ENCODE measurements around the gene HIGD2A. TPM values are rescaled to one million over a fixed set of nuclear protein-coding genes. Genes with fewer than 3 reads are reported as not detected.

Gene HIGD2A
- total RNA-seq, 1 donor from 2014 or later, result 103 TPM

- no peak overlapping the region for H3K27ac Mint-ChIP-seq (ENCODE audit: unreplicated experiment)
- H3K4me3 ChIP-seq (ENCODE audit: insufficient read depth, low read depth, low read length), result no peak overlapping the region
- H3K9me3 Mint-ChIP-seq (ENCODE audit: unreplicated experiment), result no peaks in the 10 kb centered on the region
- no peak overlapping the region for H3K4me2 ChIP-seq (ENCODE audit: low read length)
- H3K27me3 Mint-ChIP-seq (ENCODE audit: low read depth, unreplicated experiment), result no peaks in the 10 kb centered on the region
- no peak overlapping the region for H3K4me3 Mint-ChIP-seq (ENCODE audit: unreplicated experiment)
- H3K27me3 ChIP-seq (ENCODE audit: insufficient read depth, low read length), result peaks cover 25% of the 10 kb centered on the region
- DNase-seq (ENCODE audit: low read depth), result no peak
- H3K27ac ChIP-seq (ENCODE audit: low read depth, low read length), result no peak overlapping the region
- TF ChIP-seq EZH2 (IDR thresholded peaks at IDR 0.05; ENCODE audit: insufficient read depth, low read length) (no peak), CTCF (IDR thresholded peaks at IDR 0.05; ENCODE audit: insufficient read depth, low read depth, low read length) (no peak)
- no peaks in the 10 kb centered on the region for H3K36me3 Mint-ChIP-seq (ENCODE audit: low read depth, unreplicated experiment)
- no peaks in the 10 kb centered on the region for H3K79me2 ChIP-seq (ENCODE audit: insufficient read depth, low read length)
- FAIRE-seq, result no peak
- H3K36me3 ChIP-seq (ENCODE audit: insufficient read depth, low read length), result no peaks in the 10 kb centered on the region
- peaks cover 5% of the 10 kb centered on the region for H3K4me1 ChIP-seq (ENCODE audit: insufficient read depth, low read length)
- H3K9me3 ChIP-seq (ENCODE audit: insufficient read depth, low read depth, low read length), result no peaks in the 10 kb centered on the region
- peaks cover 7% of the 10 kb centered on the region for H3K4me1 Mint-ChIP-seq (ENCODE audit: low read depth, unreplicated experiment)
- H4K20me1 ChIP-seq (ENCODE audit: insufficient read depth, low read length), result no peaks in the 10 kb centered on the region
- H3K9ac ChIP-seq (ENCODE audit: low read length), result no peak overlapping the region
- H2AFZ ChIP-seq (ENCODE audit: low read depth, low read length), result no peak overlapping the region
These were observed 44.2 kb downstream of the HIGD2A start for GRCh38 chr5:176432707-176433106.

GRCh38 chr5:176436656-176437055 lies 48.1 kb downstream of the HIGD2A start:
- DNase-seq (ENCODE audit: low read depth) (no peak), FAIRE-seq (no peak)
- no peaks in the 10 kb centered on the region for H3K9me3 ChIP-seq (ENCODE audit: insufficient read depth, low read depth, low read length)
- H4K20me1 ChIP-seq (ENCODE audit: insufficient read depth, low read length), result no peaks in the 10 kb centered on the region
- peaks cover 13% of the 10 kb centered on the region for H3K4me1 Mint-ChIP-seq (ENCODE audit: low read depth, unreplicated experiment)
- H3K27ac Mint-ChIP-seq (ENCODE audit: unreplicated experiment), result peak overlapping the region; percentile 78
- no peaks in the 10 kb centered on the region for H3K9me3 Mint-ChIP-seq (ENCODE audit: unreplicated experiment)
- H3K4me2 ChIP-seq (ENCODE audit: low read length), result peak overlapping the region; percentile 47
- TF ChIP-seq EZH2 (IDR thresholded peaks at IDR 0.05; ENCODE audit: insufficient read depth, low read length) (no peak), CTCF (IDR thresholded peaks at IDR 0.05; ENCODE audit: insufficient read depth, low read depth, low read length) (no peak)
- H3K4me1 ChIP-seq (ENCODE audit: insufficient read depth, low read length), result peaks cover 8% of the 10 kb centered on the region
- no peak overlapping the region for H3K9ac ChIP-seq (ENCODE audit: low read length)
- H3K4me3 Mint-ChIP-seq (ENCODE audit: unreplicated experiment), result no peak overlapping the region
- H3K27me3 Mint-ChIP-seq (ENCODE audit: low read depth, unreplicated experiment), result peaks cover 4% of the 10 kb centered on the region
- H3K79me2 ChIP-seq (ENCODE audit: insufficient read depth, low read length), result no peaks in the 10 kb centered on the region
- no peaks in the 10 kb centered on the region for H3K36me3 ChIP-seq (ENCODE audit: insufficient read depth, low read length)
- H3K27me3 ChIP-seq (ENCODE audit: insufficient read depth, low read length), result peaks cover 22% of the 10 kb centered on the region
- H3K36me3 Mint-ChIP-seq (ENCODE audit: low read depth, unreplicated experiment), result no peaks in the 10 kb centered on the region
- no peak overlapping the region for H2AFZ ChIP-seq (ENCODE audit: low read depth, low read length)
- H3K27ac ChIP-seq (ENCODE audit: low read depth, low read length), result no peak overlapping the region
- no peak overlapping the region for H3K4me3 ChIP-seq (ENCODE audit: insufficient read depth, low read depth, low read length)

DNA sequence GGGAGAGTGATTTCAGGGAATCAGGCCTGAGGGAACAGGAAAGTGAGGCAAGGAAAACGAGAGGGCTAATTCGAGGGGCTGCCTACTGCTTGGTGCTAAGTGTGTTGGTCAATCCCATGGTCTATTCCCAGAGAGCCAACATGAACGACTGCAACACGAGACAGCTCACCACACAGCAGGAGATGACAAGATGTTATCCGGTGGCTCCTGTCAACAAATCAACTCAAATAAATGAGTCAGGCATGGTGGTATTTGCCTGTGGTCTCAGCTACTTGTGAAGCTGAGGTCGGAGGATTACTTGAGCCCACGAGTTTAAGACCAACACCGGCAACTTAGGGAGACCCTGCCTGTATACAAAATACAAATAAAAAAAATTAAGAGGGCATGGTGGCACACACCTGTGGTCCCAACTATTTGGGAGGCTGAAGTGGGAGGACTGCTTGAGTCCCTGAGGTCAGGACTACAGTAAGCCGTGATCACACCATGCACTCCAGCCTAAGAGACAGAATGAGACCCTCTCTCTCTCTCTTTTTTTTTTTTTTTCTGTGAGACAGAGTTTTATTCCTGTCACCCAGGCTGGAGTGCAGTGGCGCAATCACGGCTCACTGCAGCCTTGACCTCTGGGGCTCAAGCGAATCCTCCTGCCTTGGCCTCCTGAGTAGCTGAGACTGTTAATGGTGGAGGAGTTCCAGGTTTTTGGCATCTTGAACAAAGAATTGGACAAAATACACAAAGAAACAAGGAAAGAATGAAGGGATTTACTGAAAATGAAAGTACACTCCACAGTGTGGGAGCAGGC lies 50.6 kb downstream of the HIGD2A start:
- no peak overlapping the region for H3K4me3 Mint-ChIP-seq (ENCODE audit: unreplicated experiment)
- DNase-seq (ENCODE audit: low read depth) (peak; percentile 69), FAIRE-seq (peak; percentile 5)
- H3K27ac Mint-ChIP-seq (ENCODE audit: unreplicated experiment), result peak overlapping the region; percentile 85
- H3K9me3 Mint-ChIP-seq (ENCODE audit: unreplicated experiment), result no peaks in the 10 kb centered on the region
- H3K4me1 ChIP-seq (ENCODE audit: insufficient read depth, low read length), result peaks cover 8% of the 10 kb centered on the region
- peaks cover 9% of the 10 kb centered on the region for H3K27me3 Mint-ChIP-seq (ENCODE audit: low read depth, unreplicated experiment)
- H3K27ac ChIP-seq (ENCODE audit: low read depth, low read length), result no peak overlapping the region
- no peak overlapping the region for H3K4me3 ChIP-seq (ENCODE audit: insufficient read depth, low read depth, low read length)
- H3K4me2 ChIP-seq (ENCODE audit: low read length), result peak overlapping the region; percentile 39
- H3K4me1 Mint-ChIP-seq (ENCODE audit: low read depth, unreplicated experiment), result peaks cover 13% of the 10 kb centered on the region
- no peaks in the 10 kb centered on the region for H3K36me3 ChIP-seq (ENCODE audit: insufficient read depth, low read length)
- H3K9ac ChIP-seq (ENCODE audit: low read length), result no peak overlapping the region
- H4K20me1 ChIP-seq (ENCODE audit: insufficient read depth, low read length), result no peaks in the 10 kb centered on the region
- no peak overlapping the region for H2AFZ ChIP-seq (ENCODE audit: low read depth, low read length)
- H3K79me2 ChIP-seq (ENCODE audit: insufficient read depth, low read length), result no peaks in the 10 kb centered on the region
- no peaks in the 10 kb centered on the region for H3K9me3 ChIP-seq (ENCODE audit: insufficient read depth, low read depth, low read length)
- TF ChIP-seq EZH2 (IDR thresholded peaks at IDR 0.05; ENCODE audit: insufficient read depth, low read length), result no peak
- no peak for TF ChIP-seq CTCF (IDR thresholded peaks at IDR 0.05; ENCODE audit: insufficient read depth, low read depth, low read length)
- peaks cover 17% of the 10 kb centered on the region for H3K27me3 ChIP-seq (ENCODE audit: insufficient read depth, low read length)
- no peaks in the 10 kb centered on the region for H3K36me3 Mint-ChIP-seq (ENCODE audit: low read depth, unreplicated experiment)

Data from astrocyte (in vitro differentiated cells and primary cell).